Activated T-helper 9 cell treated with anti-CD3 and anti-CD28 coated beads, Interleukin-2, amount 50 U/mL, for 16 hours (primary cell): ENCODE results near the gene HBA2.
"Not testable (repeated sequence)": the region's sequence is repeated elsewhere in the genome, so short reads cannot be mapped to it uniquely, and the experiment has no call there.

Experiments used
- DNase-seq: peaks from one replicate; pipeline ENCODE4 v3.0.0-alpha.2; 2020; ENCODE audit warnings: low read depth

Gene HBA2

GRCh38 chr16:155031-155398 lies 17.7 kb upstream of the HBA2 start:
- no peak for DNase-seq

- no peak for DNase-seq
These were observed 13.4 kb upstream of the HBA2 start for GRCh38 chr16:159136-159849.

DNA sequence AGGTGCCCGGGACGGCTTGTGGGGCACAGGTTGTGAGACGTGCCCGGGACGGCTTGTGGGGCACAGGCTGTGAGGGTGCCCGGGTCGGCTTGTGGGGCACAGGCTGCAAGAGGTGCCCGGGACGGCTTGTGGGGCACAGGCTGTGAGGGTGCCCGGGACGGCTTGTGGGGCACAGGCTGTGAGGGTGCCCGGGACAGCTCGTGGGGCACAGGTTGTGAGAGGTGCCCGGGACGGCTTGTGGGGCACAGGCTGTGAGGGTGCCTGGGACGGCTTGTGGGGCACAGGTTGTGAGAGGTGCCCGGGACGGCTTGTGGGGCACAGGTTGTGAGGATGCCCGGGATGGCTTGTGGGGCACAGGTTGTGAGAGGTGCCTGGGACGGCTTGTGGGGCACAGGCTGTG lies 12.4 kb upstream of the HBA2 start:
- not testable (repeated sequence) for DNase-seq

GRCh38 chr16:160691-161190 lies 11.9 kb upstream of the HBA2 start:
- DNase-seq: no peak

GRCh38 chr16:162271-162991 lies 10.2 kb upstream of the HBA2 start:
- DNase-seq: no peak

GRCh38 chr16:163139-163538 lies 9.5 kb upstream of the HBA2 start:
- not testable (repeated sequence) for DNase-seq

GRCh38 chr16:163696-164095 lies 9.0 kb upstream of the HBA2 start:
- DNase-seq: not testable (repeated sequence)

DNA sequence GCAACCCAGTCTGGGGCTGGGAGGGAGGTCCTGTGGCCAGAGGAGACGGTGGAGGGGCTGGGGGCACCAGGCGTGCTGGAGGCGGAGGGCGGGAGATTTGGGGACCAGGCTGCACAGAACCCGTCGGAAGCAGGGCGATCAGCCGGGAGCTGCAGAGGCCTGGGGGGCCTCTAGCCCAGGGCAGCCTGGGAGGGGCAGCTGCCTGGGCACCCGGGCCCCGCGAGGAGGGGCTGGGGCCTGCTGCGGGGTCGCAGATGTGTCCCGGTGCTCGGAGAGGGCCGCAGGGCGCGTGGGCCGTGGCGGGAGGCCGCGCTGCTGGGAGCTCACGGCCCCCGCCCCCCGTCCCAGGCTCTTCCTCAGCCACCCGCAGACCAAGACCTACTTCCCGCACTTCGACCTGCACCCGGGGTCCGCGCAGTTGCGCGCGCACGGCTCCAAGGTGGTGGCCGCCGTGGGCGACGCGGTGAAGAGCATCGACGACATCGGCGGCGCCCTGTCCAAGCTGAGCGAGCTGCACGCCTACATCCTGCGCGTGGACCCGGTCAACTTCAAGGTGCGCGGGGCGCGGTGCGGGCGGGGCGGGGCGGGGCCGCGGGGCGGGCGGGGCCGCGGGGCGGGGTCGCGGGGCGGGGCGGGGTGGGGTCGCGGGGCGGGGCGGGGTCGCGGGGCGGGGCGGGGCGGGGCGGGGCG lies 8.4 kb upstream of the HBA2 start:
- not testable (repeated sequence) for DNase-seq

- DNase-seq: no peak
These were observed 7.7 kb upstream of the HBA2 start for GRCh38 chr16:164827-165538.

- no peak for DNase-seq
These were observed 6.9 kb upstream of the HBA2 start, which contains the start of gene HBM for GRCh38 chr16:165539-166374. HBM (plus strand) TSS chr16:165978; CDS start chr16:165998, 20 bp downstream.

GRCh38 chr16:166375-167121 lies 6.1 kb upstream of the HBA2 start:
- no peak for DNase-seq

- DNase-seq: no peak
These were observed 5.5 kb upstream of the HBA2 start for GRCh38 chr16:167122-167690.

- no peak for DNase-seq
These were observed 4.3 kb upstream of the HBA2 start for GRCh38 chr16:168424-168823.

- DNase-seq: no peak
These were observed 3.7 kb upstream of the HBA2 start for GRCh38 chr16:169014-169413.

- DNase-seq: not testable (repeated sequence)
These were observed 2.6 kb upstream of the HBA2 start for GRCh38 chr16:170088-170507.

GRCh38 chr16:170788-171187 lies 1.9 kb upstream of the HBA2 start:
- DNase-seq: no peak

- not testable (repeated sequence) for DNase-seq
These were observed 657 bp downstream of the HBA2 start for GRCh38 chr16:173211-173854.

- not testable (repeated sequence) for DNase-seq
These were observed 1.5 kb downstream of the HBA2 start for GRCh38 chr16:173928-174769.
